ENCODE data around the gene SREBF1.

The SREBF1 gene

GRCh38 chr17:17774009-17774881 lies 62.5 kb downstream of the SREBF1 start:
- no peak for DNase-seq

- no peak for DNase-seq
These were observed 64.6 kb downstream of the SREBF1 start for GRCh38 chr17:17772231-17772630.

GRCh38 chr17:17771498-17772201 lies 65.1 kb downstream of the SREBF1 start:
- no peak for DNase-seq

- DNase-seq: no peak
These were observed 66.1 kb downstream of the SREBF1 start for GRCh38 chr17:17770632-17771044.

GRCh38 chr17:17769869-17770631 lies 66.7 kb downstream of the SREBF1 start:
- DNase-seq: no peak

GRCh38 chr17:17768424-17769088 lies 68.2 kb downstream of the SREBF1 start:
- DNase-seq: no peak

GRCh38 chr17:17767887-17768418 lies 68.8 kb downstream of the SREBF1 start:
- no peak for DNase-seq

- no peak for DNase-seq
These were observed 69.5 kb downstream of the SREBF1 start for GRCh38 chr17:17767154-17767869.

- DNase-seq: no peak
These were observed 70.1 kb downstream of the SREBF1 start for GRCh38 chr17:17766744-17767120.

- DNase-seq: no peak
These were observed 70.6 kb downstream of the SREBF1 start for GRCh38 chr17:17766077-17766743.

- DNase-seq: no peak
These were observed 71.3 kb downstream of the SREBF1 start for GRCh38 chr17:17765359-17766076.

- no peak for DNase-seq
These were observed 73.1 kb downstream of the SREBF1 start for GRCh38 chr17:17763734-17764133.

- DNase-seq: no peak
These were observed 73.7 kb downstream of the SREBF1 start for GRCh38 chr17:17763136-17763535.

- no peak for DNase-seq
These were observed 74.1 kb downstream of the SREBF1 start for GRCh38 chr17:17762744-17763105.

Measured in activated CD4-positive, alpha-beta T cell treated with anti-CD3 and anti-CD28 coated beads for 1 hour (primary cell).